Measurements from ENCODE around the gene HTR3D.
"Not testable (repeated sequence)": the region's sequence is repeated elsewhere in the genome, so short reads cannot be mapped to it uniquely, and the experiment has no call there.

Gene HTR3D

DNA sequence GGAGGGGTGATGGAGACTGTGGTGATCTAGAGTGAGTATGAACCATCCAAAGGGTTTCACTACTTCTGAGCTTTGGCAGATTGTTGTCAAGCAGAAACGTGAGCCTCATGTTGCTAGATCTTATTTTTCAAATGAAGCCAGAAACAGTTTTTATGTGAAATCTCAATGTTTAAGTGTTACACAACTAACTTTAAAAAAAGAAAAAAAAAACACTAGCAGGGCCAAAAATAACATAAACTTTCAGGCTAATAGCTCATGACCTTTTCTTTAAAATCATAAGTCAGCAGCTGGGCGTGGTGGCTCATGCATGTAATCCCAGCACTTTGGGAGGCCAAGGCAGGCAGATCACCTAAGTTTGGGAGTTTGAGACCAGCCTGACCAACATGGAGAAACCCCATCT is 2.1 kb upstream of the HTR3D start:
- H3K4me3 ChIP-seq (ENCODE audit: low read depth, low read length): no peak overlapping the region
- TF ChIP-seq, protein P1, sequence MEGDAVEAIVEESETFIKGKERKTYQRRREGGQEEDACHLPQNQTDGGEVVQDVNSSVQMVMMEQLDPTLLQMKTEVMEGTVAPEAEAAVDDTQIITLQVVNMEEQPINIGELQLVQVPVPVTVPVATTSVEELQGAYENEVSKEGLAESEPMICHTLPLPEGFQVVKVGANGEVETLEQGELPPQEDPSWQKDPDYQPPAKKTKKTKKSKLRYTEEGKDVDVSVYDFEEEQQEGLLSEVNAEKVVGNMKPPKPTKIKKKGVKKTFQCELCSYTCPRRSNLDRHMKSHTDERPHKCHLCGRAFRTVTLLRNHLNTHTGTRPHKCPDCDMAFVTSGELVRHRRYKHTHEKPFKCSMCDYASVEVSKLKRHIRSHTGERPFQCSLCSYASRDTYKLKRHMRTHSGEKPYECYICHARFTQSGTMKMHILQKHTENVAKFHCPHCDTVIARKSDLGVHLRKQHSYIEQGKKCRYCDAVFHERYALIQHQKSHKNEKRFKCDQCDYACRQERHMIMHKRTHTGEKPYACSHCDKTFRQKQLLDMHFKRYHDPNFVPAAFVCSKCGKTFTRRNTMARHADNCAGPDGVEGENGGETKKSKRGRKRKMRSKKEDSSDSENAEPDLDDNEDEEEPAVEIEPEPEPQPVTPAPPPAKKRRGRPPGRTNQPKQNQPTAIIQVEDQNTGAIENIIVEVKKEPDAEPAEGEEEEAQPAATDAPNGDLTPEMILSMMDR (IDR thresholded peaks at IDR 0.05; ENCODE audit: low read depth, low read length): no peak
- no peak for DNase-seq (ENCODE audit: low read depth, low spot score)
- in situ Hi-C loops (cut with HindIII; ENCODE audit: low sequenced_read_pairs): no loop called here

DNA sequence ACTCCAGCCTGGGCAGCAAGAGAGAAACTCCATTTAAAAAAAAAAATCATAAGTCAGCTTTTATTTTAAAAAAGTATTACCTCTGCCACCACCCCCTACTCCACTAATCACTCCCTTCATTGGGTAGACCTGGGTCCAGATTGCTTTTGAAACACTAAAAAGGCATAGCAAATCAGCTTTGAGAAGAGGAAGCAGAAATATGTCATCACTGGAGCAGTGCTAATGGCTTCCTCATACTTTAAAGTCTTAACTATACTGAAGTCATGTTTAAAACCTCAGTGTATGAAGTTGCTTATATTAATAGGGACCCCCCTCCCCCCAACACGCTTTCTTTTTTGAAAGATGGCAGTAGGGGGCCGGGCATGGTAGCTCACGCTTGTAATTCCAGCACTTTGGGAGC is 1.0 kb upstream of the HTR3D start:
- DNase-seq (ENCODE audit: low read depth, low spot score): no peak
- TF ChIP-seq, protein P1 (IDR thresholded peaks at IDR 0.05; ENCODE audit: low read depth, low read length): no peak
- in situ Hi-C loops (cut with HindIII; ENCODE audit: low sequenced_read_pairs): no loop called here
- H3K4me3 ChIP-seq (ENCODE audit: low read depth, low read length): no peak overlapping the region

DNA sequence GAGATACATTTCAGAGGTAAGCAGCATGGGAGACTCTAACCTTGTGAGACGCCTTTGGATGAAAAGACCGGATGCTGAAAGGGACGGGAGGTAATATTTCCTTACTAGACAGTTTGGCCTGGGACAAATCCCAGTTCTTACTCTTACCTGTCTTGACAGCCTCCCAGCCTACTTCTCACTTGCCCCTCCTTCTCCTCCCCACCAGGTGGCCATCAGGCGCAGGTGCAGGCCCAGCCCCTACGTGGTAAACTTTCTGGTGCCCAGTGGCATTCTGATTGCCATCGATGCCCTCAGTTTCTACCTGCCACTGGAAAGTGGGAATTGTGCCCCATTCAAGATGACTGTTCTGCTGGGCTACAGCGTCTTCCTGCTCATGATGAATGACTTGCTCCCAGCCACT is 6.3 kb downstream of the HTR3D start:
- DNase-seq (ENCODE audit: low read depth, low spot score): no peak
- no peak overlapping the region for H3K4me3 ChIP-seq (ENCODE audit: low read depth, low read length)
- TF ChIP-seq, protein P1 (IDR thresholded peaks at IDR 0.05; ENCODE audit: low read depth, low read length): no peak
- in situ Hi-C loops (cut with HindIII; ENCODE audit: low sequenced_read_pairs): no loop called here

DNA sequence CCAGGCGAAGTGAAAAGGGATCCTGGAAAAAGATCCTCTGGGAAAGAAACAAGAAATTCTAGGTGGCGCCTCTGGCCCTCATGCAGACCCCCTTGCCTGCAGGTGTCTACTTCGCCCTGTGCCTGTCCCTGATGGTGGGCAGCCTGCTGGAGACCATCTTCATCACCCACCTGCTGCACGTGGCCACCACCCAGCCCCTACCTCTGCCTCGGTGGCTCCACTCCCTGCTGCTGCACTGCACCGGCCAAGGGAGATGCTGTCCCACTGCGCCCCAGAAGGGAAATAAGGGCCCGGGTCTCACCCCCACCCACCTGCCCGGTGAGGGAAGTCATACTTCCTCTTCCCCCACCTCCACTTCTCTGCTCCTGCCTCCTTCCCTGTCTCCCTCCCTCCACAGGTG is 6.8 kb downstream of the HTR3D start:
- in situ Hi-C loops (cut with HindIII; ENCODE audit: low sequenced_read_pairs): not testable (repeated sequence)

DNA sequence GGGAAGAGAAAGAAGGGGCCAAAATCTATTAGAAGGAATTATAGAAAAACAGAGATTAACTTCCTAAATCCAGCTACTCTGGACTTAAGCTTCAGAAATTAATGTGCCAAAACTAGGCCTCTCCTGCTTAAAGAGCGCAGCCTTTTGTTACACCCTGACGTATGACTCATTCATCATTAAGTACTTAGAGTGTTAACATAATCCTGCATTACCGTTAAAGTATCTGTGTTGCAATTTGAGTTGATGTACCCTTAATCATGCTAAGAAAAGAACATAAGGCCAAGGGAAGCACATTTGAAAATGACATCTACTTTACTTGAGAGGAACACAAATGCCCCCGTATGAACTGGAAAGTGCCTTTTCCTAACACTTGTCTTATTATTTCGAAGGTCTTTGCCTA is 7.9 kb downstream of the HTR3D start:
- no peak for DNase-seq (ENCODE audit: low read depth, low spot score)
- in situ Hi-C loops (cut with HindIII; ENCODE audit: low sequenced_read_pairs): no loop called here
- TF ChIP-seq, protein P1 (IDR thresholded peaks at IDR 0.05; ENCODE audit: low read depth, low read length): no peak
- H3K4me3 ChIP-seq (ENCODE audit: low read depth, low read length): no peak overlapping the region

More for the DNA sequence above, 6.8 kb downstream of the HTR3D start:
- H3K4me3 ChIP-seq (ENCODE audit: low read depth, low read length); DNase-seq (ENCODE audit: low read depth, low spot score): not testable (repeated sequence)

DNA sequence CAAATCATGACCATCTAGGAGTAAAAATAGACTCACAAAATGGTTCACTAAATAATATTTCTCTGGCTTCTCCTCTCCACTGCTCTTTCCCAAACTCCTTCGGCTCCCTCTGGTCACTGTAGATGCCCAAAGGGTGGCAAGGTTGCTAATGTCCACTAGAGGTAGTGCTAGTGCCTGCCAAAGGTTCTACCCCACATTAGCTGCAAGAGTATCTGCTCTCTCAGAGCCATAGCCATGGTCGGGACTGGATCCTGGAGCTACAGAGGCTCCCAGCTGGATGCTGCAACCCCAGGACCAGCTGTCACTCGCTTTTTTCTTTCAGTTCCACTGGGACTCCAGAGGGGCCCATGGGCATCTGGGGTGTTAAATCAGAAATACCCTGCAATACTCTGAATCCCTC is 8.5 kb downstream of the HTR3D start:
- in situ Hi-C loops (cut with HindIII; ENCODE audit: low sequenced_read_pairs): no loop called here
- H3K4me3 ChIP-seq (ENCODE audit: low read depth, low read length): no peak overlapping the region
- no peak for DNase-seq (ENCODE audit: low read depth, low spot score)
- TF ChIP-seq, protein P1 (IDR thresholded peaks at IDR 0.05; ENCODE audit: low read depth, low read length): peak; percentile 44

DNA sequence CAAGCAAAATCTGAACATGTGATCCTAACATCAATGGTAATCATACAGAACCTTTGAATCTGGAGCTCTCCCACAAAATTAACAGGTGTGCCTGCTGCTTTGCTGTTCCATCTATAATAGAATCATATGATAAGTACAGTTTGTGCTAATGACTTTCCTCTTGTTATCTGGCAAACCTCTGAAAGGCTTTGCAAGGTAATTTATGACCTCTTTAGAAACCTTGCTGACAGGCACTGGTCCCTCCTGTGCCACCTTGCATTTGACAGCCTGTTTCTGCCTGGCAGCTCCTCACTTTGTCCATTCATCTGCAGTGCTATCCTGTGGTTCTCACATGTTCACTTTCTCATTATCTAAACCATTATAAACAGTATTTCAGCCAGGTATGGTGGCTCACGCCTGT is 11.1 kb downstream of the HTR3D start:
- in situ Hi-C loops (cut with HindIII; ENCODE audit: low sequenced_read_pairs): no loop called here
- TF ChIP-seq, protein P1 (IDR thresholded peaks at IDR 0.05; ENCODE audit: low read depth, low read length): no peak
- no peak overlapping the region for H3K4me3 ChIP-seq (ENCODE audit: low read depth, low read length)
- no peak for DNase-seq (ENCODE audit: low read depth, low spot score)
